NCI-H774 (cell line): ENCODE measurements around the gene PUM1.
"Not testable (repeated sequence)": the region's sequence is repeated elsewhere in the genome, so short reads cannot be mapped to it uniquely, and the experiment has no call there.

Experiments
- DNase-seq: peaks from one replicate; lab custom pipeline; 2025; lab: John Stamatoyannopoulos, UW

Gene PUM1, protein sequence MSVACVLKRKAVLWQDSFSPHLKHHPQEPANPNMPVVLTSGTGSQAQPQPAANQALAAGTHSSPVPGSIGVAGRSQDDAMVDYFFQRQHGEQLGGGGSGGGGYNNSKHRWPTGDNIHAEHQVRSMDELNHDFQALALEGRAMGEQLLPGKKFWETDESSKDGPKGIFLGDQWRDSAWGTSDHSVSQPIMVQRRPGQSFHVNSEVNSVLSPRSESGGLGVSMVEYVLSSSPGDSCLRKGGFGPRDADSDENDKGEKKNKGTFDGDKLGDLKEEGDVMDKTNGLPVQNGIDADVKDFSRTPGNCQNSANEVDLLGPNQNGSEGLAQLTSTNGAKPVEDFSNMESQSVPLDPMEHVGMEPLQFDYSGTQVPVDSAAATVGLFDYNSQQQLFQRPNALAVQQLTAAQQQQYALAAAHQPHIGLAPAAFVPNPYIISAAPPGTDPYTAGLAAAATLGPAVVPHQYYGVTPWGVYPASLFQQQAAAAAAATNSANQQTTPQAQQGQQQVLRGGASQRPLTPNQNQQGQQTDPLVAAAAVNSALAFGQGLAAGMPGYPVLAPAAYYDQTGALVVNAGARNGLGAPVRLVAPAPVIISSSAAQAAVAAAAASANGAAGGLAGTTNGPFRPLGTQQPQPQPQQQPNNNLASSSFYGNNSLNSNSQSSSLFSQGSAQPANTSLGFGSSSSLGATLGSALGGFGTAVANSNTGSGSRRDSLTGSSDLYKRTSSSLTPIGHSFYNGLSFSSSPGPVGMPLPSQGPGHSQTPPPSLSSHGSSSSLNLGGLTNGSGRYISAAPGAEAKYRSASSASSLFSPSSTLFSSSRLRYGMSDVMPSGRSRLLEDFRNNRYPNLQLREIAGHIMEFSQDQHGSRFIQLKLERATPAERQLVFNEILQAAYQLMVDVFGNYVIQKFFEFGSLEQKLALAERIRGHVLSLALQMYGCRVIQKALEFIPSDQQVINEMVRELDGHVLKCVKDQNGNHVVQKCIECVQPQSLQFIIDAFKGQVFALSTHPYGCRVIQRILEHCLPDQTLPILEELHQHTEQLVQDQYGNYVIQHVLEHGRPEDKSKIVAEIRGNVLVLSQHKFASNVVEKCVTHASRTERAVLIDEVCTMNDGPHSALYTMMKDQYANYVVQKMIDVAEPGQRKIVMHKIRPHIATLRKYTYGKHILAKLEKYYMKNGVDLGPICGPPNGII

DNA sequence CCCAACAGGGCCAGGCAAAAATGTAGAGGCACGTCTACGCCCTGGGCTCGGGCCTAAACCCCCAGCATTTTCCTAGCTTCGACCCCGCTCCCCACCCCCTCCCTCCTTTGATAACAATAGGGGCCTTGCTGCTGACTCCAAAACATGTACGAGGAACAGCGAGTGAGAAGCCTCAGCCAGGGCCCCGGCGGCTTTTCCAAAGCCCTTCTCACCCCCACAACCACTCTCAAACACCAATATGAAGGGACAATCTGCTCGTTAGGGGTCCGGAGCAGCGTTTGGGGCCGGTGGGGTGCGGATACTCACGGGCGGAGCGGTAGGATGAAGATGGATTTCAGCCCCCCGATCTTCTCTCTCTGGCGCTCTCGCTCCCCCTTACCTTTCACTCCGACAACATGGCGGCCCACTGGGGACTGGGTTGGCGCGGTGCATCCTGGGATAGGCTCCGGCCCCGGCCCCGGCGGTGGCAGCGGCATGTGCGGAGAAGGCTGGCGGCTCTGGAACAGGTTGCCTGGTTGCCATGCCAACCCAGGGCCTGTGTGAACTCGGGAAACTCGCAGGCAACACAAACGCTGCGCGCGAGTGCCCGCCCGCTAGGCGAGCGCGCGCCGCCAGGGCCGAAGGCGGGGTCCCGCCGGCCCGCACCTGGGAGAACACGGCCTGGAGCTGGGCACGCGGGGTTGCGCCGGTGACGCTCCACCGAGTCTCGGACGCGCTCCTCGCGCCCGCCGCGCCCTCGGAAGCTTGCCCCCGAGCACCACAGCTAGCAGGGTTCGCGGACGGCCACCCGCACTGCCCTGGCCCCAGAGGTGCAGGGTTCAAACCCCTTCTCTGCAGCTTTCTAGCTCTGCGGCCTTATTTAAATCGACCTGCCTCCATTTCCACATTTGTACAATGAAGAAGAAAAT is at the start of gene PUM1:
Gene PUM1, minus strand, starts transcription at position 408 of the 908 bp plus-strand sequence. CDS start 6,151 bp downstream, outside the sequence.
- DNase-seq: peak; percentile 100

GRCh38 chr1:31112266-31112935 is 46.9 kb upstream of the PUM1 start:
- no peak for DNase-seq

DNA sequence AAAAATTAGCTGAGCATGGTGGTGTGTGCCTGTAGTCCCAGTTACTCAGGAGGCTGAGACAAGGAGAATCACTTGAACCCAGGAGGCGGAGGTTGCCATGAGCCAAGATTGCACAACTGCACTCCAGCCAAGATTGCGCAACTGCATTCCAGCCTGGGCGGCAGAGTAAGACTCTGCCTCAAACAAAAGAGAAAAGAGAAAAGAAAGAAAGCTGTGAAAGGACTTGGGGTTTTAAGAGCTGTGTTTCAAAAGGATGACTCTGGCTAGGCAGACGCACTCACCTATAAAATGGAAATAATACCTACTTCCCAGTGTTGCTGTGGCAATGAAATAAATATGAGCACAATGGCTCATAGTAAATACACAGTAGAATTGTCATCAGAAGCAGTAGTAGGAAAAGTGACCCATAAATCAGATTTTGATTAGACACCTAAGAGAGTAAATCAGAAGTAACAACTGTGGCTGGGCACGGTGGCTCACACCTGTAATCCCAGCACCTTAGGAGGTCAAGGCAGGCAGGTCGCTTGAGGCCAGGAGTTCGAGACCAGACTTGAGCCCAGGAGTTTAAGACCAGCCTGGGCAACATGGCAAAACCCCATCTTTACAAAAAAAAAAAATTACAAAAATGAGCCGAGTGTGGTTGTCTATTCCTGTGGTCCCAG is 45.9 kb upstream of the PUM1 start:
- DNase-seq: peak; percentile 71

GRCh38 chr1:31110846-31111245 is 45.3 kb upstream of the PUM1 start:
- no peak for DNase-seq

DNA sequence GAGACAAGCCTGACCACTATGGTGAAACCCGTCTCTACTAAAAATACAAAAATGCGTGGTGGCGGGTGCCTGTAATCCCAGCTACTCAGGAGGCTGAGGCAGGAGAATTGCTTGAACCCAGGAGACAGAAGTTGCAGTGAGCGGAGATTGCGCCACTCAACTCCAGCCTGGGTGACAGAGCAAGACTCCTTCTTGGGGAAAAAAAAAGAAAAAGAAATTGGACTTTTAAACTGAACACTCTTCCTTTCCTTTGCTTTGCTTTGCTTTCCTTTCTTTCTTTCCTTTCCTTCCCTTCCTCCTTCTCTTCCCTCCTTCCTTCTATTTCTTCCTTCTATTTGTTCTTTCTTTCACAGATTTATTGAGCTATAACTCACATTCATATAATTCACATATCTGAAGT is 43.3 kb upstream of the PUM1 start:
- no peak for DNase-seq

DNA sequence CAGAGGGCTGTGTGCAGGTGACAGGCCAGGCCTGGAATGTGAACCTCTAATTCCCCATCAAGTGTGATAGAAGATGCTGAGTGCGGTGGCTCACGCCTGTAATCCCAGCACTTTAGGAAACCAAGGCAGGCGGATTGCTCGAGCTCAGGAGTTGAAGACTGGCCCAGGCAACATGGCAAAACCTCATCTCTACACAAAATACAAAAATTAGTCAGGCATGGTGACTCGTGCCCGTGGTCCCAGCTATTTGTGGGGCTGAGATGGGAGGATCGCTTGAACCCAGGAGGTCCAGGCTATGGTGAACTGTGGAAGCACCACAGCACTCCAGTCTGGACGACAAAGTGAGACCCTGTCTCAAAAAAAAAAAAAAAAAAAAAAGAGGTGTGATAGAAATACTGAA is 40.1 kb upstream of the PUM1 start:
- no peak for DNase-seq

GRCh38 chr1:31102501-31102950 is 37.0 kb upstream of the PUM1 start:
- DNase-seq: no peak

GRCh38 chr1:31101147-31101502 is 35.6 kb upstream of the PUM1 start:
- DNase-seq: peak; percentile 23

GRCh38 chr1:31099293-31100032 is 33.9 kb upstream of the PUM1 start:
- no peak for DNase-seq

DNA sequence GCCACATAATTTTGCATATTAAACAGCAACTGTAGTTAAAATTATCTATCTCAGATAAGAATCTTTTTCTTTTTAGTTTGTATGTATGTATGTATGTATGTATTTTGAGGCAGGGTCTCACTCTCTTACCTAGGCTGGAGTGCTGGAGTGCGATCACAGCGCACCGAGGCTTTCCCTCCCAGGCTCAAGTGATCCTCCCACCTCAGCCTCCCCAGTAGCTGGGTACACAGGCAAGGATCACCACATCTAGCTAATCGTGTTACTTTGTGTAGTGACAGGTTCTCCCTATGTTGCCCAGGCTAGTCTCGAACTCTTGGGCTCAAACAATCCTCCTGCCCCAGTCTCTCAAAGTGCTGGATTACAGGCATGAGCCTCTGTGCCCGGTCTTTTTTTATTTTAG is 30.5 kb upstream of the PUM1 start:
- DNase-seq: no peak

GRCh38 chr1:31095298-31095981 is 29.9 kb upstream of the PUM1 start:
- no peak for DNase-seq

DNA sequence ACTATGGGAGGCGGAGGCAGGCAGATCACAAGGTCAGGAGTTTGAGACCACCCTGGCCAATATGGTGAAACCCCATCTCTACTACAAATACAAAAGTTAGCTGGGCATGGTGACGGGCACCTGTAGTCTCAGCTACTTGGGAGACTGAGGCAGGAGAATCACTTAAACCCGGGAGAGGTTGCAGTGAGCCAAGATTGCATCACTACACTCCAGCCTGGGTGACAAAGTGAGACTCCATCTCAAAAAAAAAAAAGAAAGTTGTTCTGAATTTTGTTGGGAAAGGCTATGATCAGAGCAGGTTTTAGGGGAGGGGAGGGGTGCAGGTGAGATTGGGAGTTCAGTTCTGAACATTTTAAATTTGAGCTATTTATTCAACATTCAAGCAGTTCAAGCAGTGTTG is 22.6 kb upstream of the PUM1 start:
- not testable (repeated sequence) for DNase-seq

GRCh38 chr1:31084782-31085569 is 19.5 kb upstream of the PUM1 start:
- DNase-seq: no peak

DNA sequence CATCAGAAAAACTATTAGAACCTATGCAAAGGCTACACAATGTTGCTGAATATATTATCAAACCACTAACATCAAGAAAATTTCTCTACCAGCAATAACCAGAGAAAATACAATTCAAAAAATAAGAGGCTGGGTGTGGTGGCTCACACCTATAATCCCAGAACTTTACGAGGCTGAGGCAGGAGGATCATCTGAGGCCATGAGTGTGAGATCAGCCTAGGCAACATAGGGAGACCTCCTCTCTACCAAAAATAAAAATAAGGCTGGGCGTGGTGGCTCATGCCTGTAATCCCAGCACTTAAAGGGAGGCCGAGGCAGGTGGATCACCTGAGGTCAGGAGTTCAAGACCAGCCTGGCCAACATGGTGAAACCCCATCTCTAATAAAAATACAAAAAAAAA is 16.9 kb upstream of the PUM1 start:
- no peak for DNase-seq

GRCh38 chr1:31073044-31073443 is 7.5 kb upstream of the PUM1 start:
- no peak for DNase-seq

- DNase-seq: no peak
Observed at GRCh38 chr1:31072304-31072746, 6.8 kb upstream of the PUM1 start.

GRCh38 chr1:31069392-31069791 is 3.9 kb upstream of the PUM1 start:
- no peak for DNase-seq

- peak; percentile 63 for DNase-seq
Observed at GRCh38 chr1:31064718-31065309, 703 bp downstream of the PUM1 start.
